Uterus (tissue), 2 donors: ENCODE measurements around the gene PIK3C2G.

Experiments used
- POLR2A ChIP-seq, 2 donors: fragments of 450-650 bp; IDR thresholded peaks; one replicate each; pipeline ENCODE4 v1.6.1; 2016; ENCODE audit warnings: antibody characterized with exemption in 2 of 2, mild to moderate bottlenecking in 1 of 2, moderate library complexity in 1 of 2
- TF ChIP-seq, protein P1 (sequence below), 4 experiments: fragments of 200-600 bp in 2 of 4; fragments of 450-650 bp in 2 of 4; sonication (generic) in 2 of 4; IDR thresholded peaks; one replicate each; pipeline ENCODE4 v1.5.1; 2016 to 2019; ENCODE audit warnings: antibody characterized with exemption in 4 of 4, mild to moderate bottlenecking in 2 of 4, moderate library complexity in 1 of 4

DNA sequence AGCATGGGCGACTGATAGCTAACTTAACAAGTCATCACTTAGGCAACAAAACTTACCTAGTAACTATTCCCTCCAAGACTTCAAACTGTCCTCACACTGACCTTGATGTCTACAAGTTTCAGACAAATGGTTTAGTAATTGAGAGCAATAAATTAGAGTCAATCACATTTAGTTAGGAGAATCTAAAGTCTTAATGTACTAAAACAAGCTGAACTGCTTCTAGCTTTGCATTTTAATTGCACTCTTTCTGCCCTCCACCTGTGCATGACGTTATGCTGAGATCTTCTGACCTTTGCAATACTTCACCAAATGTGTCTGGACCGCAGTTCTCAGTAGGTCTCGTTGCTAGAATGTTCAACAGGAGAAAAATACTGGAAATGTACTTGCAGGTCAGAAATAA lies 158.0 kb downstream of the PIK3C2G start:
- TF ChIP-seq, protein P1, sequence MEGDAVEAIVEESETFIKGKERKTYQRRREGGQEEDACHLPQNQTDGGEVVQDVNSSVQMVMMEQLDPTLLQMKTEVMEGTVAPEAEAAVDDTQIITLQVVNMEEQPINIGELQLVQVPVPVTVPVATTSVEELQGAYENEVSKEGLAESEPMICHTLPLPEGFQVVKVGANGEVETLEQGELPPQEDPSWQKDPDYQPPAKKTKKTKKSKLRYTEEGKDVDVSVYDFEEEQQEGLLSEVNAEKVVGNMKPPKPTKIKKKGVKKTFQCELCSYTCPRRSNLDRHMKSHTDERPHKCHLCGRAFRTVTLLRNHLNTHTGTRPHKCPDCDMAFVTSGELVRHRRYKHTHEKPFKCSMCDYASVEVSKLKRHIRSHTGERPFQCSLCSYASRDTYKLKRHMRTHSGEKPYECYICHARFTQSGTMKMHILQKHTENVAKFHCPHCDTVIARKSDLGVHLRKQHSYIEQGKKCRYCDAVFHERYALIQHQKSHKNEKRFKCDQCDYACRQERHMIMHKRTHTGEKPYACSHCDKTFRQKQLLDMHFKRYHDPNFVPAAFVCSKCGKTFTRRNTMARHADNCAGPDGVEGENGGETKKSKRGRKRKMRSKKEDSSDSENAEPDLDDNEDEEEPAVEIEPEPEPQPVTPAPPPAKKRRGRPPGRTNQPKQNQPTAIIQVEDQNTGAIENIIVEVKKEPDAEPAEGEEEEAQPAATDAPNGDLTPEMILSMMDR (IDR thresholded peaks at IDR 0.05), result no peak
- TF ChIP-seq POLR2A (IDR thresholded peaks at IDR 0.05), result no peak
